ENCODE results near the gene EDN3.

EDN3 gene

DNA sequence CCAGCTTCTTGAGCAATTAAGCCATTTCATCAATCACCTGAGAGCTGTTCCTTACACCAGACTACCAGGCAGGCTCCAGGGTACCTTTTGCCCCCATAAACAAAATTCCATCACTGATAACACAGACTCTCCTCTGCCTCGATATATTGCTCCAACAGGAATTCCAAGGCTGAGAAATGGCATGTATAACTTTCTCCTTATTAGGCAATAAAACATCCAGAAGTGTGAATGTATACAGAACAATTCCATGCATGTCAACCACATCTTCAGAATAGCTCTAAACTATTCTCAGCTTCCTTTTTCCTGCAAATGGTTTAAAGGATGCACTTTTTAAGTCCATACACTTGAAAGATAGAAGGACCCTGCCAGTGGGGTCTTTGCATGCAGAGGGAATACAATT, 73.8 kb downstream of the EDN3 start:
- no peak for DNase-seq

DNA sequence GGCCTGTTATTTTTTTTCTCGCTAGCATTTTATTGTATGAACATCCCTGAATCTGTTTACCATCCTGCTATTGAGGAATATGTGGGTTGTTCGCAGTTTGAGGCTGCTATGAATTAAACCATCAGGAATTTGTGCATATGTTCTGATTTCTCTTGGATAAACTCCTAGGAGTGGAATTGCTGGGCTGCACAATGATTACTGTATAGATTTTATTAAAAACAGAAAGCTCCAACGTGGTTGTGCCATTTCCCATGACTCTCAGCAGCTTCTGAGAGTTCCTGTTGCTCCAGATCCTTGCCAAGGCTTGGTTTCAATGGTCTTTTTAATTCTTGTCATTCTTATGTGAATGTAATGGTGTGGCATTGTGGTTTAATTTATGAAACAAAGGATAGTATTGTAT, 75.1 kb downstream of the EDN3 start:
- DNase-seq: no peak
